Upper lobe of left lung (tissue), 6 donors: ENCODE measurements around the gene CLEC19A. TPM values are rescaled to one million over a fixed set of nuclear protein-coding genes. Genes with fewer than 3 reads are reported as not detected.

Experiments
- ATAC-seq, 2 donors: fragments of 200-7000 bp; cut with Tn5 transposase; one replicate each; pipeline ENCODE4 v1.9.1; 2022; ENCODE audit warnings: mild to moderate bottlenecking in 2 of 2, moderate library complexity in 2 of 2; ENCODE audit not compliant: low FRiP score in 2 of 2
- DNase-seq, 2 donors: peaks; one replicate each; pipeline ENCODE4 v3.0.0-alpha.2; 2019 to 2020
- H3K27ac ChIP-seq, 4 donors: fragments of 200-600 bp; sonication (generic); one replicate each; pipeline ENCODE4 v1.5.1; 2016 to 2019
- H3K27me3 ChIP-seq, 4 donors: fragments of 200-600 bp; sonication (generic); one replicate each; pipeline ENCODE4 v1.5.1; 2017 to 2019
- H3K36me3 ChIP-seq, 4 donors: fragments of 200-600 bp; sonication (generic); one replicate each; pipeline ENCODE4 v1.5.1; 2016 to 2019
- H3K4me1 ChIP-seq, 4 donors: fragments of 200-600 bp; sonication (generic); one replicate each; pipeline ENCODE4 v1.5.1; 2018 to 2019
- H3K4me3 ChIP-seq, 4 donors: fragments of 200-600 bp; sonication (generic); one replicate each; pipeline ENCODE4 v1.5.1; 2017 to 2019; ENCODE audit warnings: mild to moderate bottlenecking in 2 of 4, moderate library complexity in 1 of 4
- H3K9me3 ChIP-seq, 4 donors: fragments of 200-600 bp; sonication (generic); one replicate each; pipeline ENCODE4 v1.5.1; 2018 to 2019
- CTCF ChIP-seq, 6 experiments: fragments of 450-650 bp in 4 of 6; fragments of 200-600 bp in 2 of 6; sonication (generic) in 2 of 6; IDR thresholded peaks; one replicate each; pipeline ENCODE4 v1.5.1; 2016 to 2019; ENCODE audit warnings: antibody characterized with exemption in 6 of 6
- EP300 ChIP-seq, 4 donors: sonication (generic); formaldehyde crosslinking; IDR thresholded peaks; one replicate each; pipeline ENCODE4 v1.5.1; 2017; ENCODE audit warnings: antibody characterized with exemption in 4 of 4, control low read depth in 2 of 4
- POLR2A ChIP-seq, 4 donors: fragments of 450-650 bp; IDR thresholded peaks; one replicate each; pipeline ENCODE4 v1.5.1; 2016 to 2017; ENCODE audit warnings: antibody characterized with exemption in 4 of 4, mild to moderate bottlenecking in 2 of 4
- POLR2AphosphoS5 ChIP-seq, 2 donors: sonication (generic); formaldehyde crosslinking; IDR thresholded peaks; one replicate each; pipeline ENCODE4 v1.5.1; 2017; ENCODE audit warnings: antibody characterized with exemption in 2 of 2
- WGBS, 2 donors: methylation state at CpG; one replicate each; pipeline ENCODE4 v1.1.5; 2017 to 2018; 5-methylcytosine and 5-hydroxymethylcytosine counted together
- total RNA-seq, 6 donors: library from RNA; depleted of rRNA in 4 of 6; stranded (reverse); fragments of >200 nt in 4 of 6; gene quantifications; one replicate each; pipeline versions ENCODE4 v1.1.0 to v1.2.1, GENCODE V29; 2016 to 2021
- donor health status: DM: no; HTN: no; CAD: no; lungs with moderate emphysema.
- donor health status: DM: no; HTN: yes; CAD: no; lungs with severe emphysema.

CLEC19A gene
- total RNA-seq, 6 donors from 2014 or later = not detected

GRCh38 chr16:19274165-19274797 lies 11.2 kb upstream of the CLEC19A start:
- 58 to 63% methylated on average over 1 of the region's 1 CpG for WGBS, 2 donors
- no peak for TF ChIP-seq POLR2AphosphoS5 (IDR thresholded peaks at IDR 0.05)
- no peak for TF ChIP-seq EP300 (IDR thresholded peaks at IDR 0.05)
- TF ChIP-seq POLR2A (IDR thresholded peaks at IDR 0.05) = no peak
- no peak for TF ChIP-seq CTCF (IDR thresholded peaks at IDR 0.05)
- no peak overlapping the region for H3K27ac ChIP-seq
- H3K27me3 ChIP-seq = no peaks in the 10 kb centered on the region
- no peaks in the 10 kb centered on the region for H3K36me3 ChIP-seq
- ATAC-seq (no peak), DNase-seq (no peak)
- H3K9me3 ChIP-seq = no peaks in the 10 kb centered on the region
- no peak overlapping the region for H3K4me3 ChIP-seq
- H3K4me1 ChIP-seq = no peaks in the 10 kb centered on the region

GRCh38 chr16:19278403-19278802 lies 7.1 kb upstream of the CLEC19A start:
- Histone ChIP-seq H3K36me3 (no peaks in the 10 kb centered on the region), H3K27ac (no peak overlapping the region), H3K4me1 (no peaks in the 10 kb centered on the region), H3K4me3 (no peak overlapping the region), H3K9me3 (no peaks in the 10 kb centered on the region), H3K27me3 (no peaks in the 10 kb centered on the region)
- TF ChIP-seq CTCF (IDR thresholded peaks at IDR 0.05) (no peak), POLR2A (IDR thresholded peaks at IDR 0.05) (no peak)
- DNase-seq = no peak
- ATAC-seq = no peak
- 89 to 100% methylated on average over 2 of the region's 2 CpGs for WGBS, 2 donors

- WGBS, 2 donors = 73 to 92% methylated on average over 2 of the region's 2 CpGs
- TF ChIP-seq CTCF (IDR thresholded peaks at IDR 0.05) (no peak), EP300 (IDR thresholded peaks at IDR 0.05) (no peak), POLR2AphosphoS5 (IDR thresholded peaks at IDR 0.05) (no peak), POLR2A (IDR thresholded peaks at IDR 0.05) (no peak)
- no peak overlapping the region for H3K4me3 ChIP-seq
- H3K27ac ChIP-seq = no peak overlapping the region
- H3K27me3 ChIP-seq = no peaks in the 10 kb centered on the region
- ATAC-seq (no peak), DNase-seq (no peak)
- H3K36me3 ChIP-seq = no peaks in the 10 kb centered on the region
- no peaks in the 10 kb centered on the region for H3K9me3 ChIP-seq
- H3K4me1 ChIP-seq = no peaks in the 10 kb centered on the region
Observed at GRCh38 chr16:19281246-19281645, 4.3 kb upstream of the CLEC19A start.

- H3K27me3 ChIP-seq = no peaks in the 10 kb centered on the region
- no peak for DNase-seq
- ATAC-seq = no peak
- no peak overlapping the region for H3K27ac ChIP-seq
- H3K9me3 ChIP-seq = no peaks in the 10 kb centered on the region
- 68 to 75% methylated on average over 3 of the region's 3 CpGs for WGBS, 2 donors
- no peaks in the 10 kb centered on the region for H3K36me3 ChIP-seq
- no peak for TF ChIP-seq CTCF (IDR thresholded peaks at IDR 0.05)
- TF ChIP-seq EP300 (IDR thresholded peaks at IDR 0.05) = no peak
- TF ChIP-seq POLR2AphosphoS5 (IDR thresholded peaks at IDR 0.05) = no peak
- no peak for TF ChIP-seq POLR2A (IDR thresholded peaks at IDR 0.05)
- no peak overlapping the region for H3K4me3 ChIP-seq
- no peaks in the 10 kb centered on the region for H3K4me1 ChIP-seq
Observed at GRCh38 chr16:19282101-19282500, 3.4 kb upstream of the CLEC19A start.

GRCh38 chr16:19283637-19284036 lies 1.9 kb upstream of the CLEC19A start:
- no peaks in the 10 kb centered on the region for H3K27me3 ChIP-seq
- TF ChIP-seq POLR2A (IDR thresholded peaks at IDR 0.05) = no peak
- TF ChIP-seq POLR2AphosphoS5 (IDR thresholded peaks at IDR 0.05) = no peak
- TF ChIP-seq CTCF (IDR thresholded peaks at IDR 0.05) = no peak
- TF ChIP-seq EP300 (IDR thresholded peaks at IDR 0.05) = no peak
- H3K4me3 ChIP-seq = no peak overlapping the region
- H3K4me1 ChIP-seq = no peaks in the 10 kb centered on the region
- ATAC-seq = no peak
- H3K36me3 ChIP-seq = no peaks in the 10 kb centered on the region
- WGBS, 2 donors = 80 to 82% methylated on average over 2 of the region's 2 CpGs
- no peak for DNase-seq
- no peaks in the 10 kb centered on the region for H3K9me3 ChIP-seq
- no peak overlapping the region for H3K27ac ChIP-seq
